HPDE6-E6E7 (cell line): ENCODE measurements around the gene LSP1.

Experiments
- DNase-seq: peaks from one replicate; pipeline ENCODE4 v3.0.0; 2011; ENCODE audit warnings: missing footprints; ENCODE audit errors: extremely low spot score

The LSP1 gene

GRCh38 chr11:1848640-1849430 lies 4.0 kb upstream of the LSP1 start:
- no peak for DNase-seq

DNA sequence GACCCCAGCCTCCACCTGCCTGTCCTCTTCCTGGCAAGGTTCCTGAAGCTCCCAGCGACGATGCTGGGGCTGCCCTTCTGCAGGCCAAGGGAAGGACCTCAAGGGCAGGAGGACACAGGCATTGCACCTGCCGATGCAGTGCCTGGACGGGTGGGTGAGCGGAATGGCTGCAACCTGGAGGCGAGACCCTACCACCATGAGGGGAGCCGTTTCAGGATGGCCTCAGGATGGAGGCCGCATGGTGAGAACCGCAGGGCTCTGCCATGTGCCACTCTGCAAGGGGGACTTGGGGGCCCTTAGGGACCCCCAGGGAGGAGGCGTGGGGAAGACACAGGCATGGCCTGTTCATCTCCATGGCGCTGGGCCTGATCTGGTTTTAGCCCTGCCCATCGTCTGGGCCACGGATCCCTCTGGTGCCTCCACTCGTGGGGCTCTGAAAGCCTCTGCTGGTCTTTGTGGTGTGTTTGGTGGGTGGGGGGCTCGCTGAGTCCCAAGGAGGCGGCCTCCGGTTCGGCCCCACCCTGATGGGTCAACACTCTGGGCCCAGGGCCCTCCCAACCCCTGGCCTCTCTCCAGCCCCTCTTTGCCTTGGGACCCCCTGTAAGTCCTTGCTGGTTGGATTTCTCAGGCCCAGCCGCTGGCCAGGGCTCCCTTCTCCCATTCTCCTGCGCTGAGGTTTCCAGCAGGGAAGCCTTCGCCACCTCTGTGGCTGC lies 1.3 kb upstream of the LSP1 start:
- no peak for DNase-seq

- no peak for DNase-seq
Observed at GRCh38 chr11:1852271-1852876, 510 bp upstream of the LSP1 start.

DNA sequence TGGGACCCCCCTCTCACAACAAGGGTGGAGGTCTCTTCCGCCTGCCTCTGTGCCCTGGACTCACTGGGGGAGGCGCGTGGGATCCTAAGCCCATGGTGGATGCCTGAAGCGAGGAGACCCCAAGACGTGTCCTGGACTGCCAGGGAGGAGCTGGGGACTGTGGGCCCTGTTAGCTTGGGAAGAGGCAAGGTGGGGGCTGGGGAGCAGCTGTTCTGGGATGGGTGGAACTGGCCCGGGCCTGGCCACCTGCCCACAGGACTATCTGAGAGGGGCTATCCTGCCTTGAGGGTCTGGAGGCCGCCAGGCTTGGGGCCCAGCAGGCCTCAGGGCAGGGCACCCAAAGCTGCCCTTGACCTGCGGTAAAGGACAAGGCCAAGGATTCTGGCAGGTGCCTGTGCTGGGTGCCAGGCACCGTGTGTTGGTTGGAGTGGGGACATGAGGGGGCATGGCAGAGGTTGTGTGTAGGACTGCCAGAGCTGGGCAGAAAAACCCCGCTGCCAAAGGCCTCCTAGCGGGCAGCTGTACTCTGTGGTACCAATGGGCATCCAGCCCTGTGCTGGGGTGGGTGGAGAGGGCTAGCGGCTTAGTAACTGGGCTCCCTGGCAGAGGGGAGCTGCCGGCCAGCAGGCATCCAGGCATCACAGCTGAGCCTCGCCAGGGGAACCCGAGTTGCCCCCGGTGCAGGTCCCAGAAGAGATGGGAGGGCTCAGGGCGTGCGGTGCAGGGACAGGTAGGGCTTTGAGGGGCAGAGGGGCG lies 670 bp downstream of the LSP1 start:
- DNase-seq: no peak

DNA sequence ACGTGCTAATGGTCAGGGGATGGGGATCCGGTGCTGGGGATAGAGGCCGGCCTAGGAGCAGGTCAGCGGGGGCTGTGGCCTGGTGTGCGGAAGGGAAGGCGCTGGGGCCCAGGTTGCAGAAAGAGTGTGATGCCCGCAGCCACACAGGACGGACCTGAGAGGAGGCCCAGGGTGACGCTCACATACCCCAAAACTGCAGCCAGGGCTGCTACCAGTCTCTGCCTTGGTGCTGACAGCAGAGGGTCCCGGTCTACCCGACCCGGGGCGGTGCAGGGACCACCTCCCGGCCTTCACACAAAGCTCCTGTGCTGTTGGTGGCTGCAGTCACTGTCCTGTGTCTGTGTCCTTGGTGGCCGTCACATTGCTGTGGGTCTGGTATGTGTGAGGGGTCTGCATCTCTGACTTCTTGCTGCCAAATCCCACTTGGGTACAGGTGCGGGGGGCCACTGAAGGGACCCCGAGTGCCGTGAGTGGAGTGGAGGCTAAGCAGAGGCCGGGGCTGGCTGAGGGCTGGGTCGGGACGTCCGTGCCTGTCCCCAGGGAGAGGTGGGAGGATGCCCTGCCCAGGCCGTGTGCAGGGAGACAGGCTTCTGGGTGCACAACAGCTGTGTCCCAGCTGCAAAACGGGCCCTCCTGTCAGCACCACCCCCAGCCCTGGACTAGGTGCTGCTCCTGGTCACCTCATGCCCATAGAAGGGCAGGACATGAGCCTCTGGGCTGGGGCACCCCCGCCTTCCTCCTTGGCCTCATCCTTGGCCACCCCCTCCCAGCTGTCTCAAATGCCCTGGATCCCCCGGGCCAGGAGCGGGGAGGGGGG lies 1.5 kb downstream of the LSP1 start:
- DNase-seq: no peak

GRCh38 chr11:1854949-1855885 lies 2.3 kb downstream of the LSP1 start:
- DNase-seq: no peak

DNA sequence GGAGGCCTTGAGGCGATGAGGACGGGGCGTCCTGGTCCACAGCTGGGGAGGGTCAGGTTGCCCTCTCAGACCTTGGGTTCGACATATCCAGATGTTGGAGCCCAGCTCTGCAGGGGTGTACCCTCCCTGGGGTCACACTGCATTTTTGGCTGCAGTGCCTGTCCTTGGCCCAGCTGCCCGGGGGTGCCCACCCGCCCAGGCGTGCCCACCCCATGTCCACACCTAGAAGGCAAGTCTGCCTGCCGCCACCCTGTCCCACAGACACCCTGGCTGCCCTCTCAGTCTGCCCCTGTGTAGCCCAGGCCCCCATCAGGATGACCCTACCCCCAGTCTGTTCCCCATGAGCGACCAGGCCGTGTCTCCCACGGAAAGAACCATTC lies 3.0 kb downstream of the LSP1 start:
- DNase-seq: no peak

GRCh38 chr11:1856306-1857005 lies 3.6 kb downstream of the LSP1 start:
- DNase-seq: no peak

DNA sequence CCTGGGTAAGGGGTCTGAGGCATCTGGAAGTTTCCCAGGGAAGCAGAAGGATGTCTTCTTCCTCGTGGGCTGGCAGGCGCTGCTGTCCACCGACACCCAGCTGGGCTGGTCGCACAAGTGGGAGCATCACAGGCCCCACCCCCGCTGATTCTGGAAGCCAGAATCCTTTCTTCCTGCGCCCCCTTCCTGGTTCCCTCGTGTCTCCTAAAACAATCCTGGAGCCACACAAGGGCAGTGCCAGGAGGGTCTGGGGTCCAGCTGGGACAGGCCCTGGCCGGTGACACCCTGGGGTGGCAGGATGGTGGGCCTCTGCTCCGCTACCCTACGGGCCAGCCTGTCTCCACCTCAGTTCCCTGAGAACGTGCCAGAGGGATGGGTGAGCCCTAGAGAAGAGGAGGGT lies 4.2 kb downstream of the LSP1 start:
- no peak for DNase-seq

- DNase-seq: no peak
Observed at GRCh38 chr11:1858154-1858553, 5.3 kb downstream of the LSP1 start.

DNA sequence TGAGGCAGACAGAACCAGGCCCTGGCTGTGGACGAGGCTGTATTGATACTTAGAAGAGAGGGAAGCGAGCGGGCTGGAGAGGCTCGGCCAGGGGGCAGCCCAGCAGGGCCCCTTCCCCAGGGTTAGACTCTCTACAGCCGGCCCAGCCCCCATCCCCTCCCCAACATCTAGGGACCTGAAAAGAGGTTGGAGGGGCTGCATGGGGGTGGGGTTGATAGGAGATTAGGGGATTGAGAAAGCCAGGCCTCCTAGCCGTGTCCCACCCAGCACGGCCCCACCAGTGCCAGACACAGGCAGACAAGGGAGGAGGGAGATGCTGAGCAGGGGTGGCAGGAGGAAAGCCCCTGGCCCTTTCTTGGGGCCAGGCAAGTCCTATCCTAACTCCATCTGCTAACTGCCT lies 5.7 kb downstream of the LSP1 start:
- no peak for DNase-seq

DNA sequence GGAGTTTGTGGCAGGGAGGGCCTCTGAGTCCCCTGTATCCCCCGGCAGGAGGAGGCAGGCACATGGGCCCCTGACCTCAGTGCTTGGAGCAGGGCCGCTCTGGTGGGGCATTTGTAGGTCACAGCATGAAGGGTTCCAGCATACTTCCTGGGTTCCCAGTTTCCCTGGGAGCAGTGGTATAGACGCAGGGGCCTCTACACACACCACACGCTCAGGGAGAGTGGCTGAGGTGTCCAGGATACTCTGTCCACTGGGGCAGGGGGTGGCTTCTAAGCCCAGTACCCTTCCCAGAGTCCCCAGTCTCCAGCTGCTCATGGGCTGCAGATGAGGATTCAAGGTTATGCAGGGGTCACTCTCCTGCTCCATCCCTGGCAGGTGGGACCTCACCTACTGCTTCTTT lies 6.1 kb downstream of the LSP1 start:
- DNase-seq: no peak

DNA sequence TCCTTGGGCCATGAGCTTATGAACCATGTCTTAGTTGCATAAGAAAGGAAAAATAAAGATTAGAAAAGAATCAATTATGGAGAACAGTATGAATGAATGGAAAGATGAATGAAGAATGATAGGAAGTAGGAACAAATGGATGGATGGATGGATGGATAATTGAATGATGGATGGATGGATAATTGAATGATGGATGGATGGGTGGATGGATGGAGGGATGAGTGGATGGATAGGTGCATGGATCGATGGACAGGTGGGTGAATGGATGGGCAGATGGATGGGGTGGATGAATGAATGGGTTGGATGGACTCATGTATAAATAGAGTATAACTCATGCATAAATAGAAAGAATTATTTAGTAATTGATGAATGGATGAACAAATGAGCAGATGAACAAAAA lies 7.2 kb downstream of the LSP1 start:
- DNase-seq: no peak

DNA sequence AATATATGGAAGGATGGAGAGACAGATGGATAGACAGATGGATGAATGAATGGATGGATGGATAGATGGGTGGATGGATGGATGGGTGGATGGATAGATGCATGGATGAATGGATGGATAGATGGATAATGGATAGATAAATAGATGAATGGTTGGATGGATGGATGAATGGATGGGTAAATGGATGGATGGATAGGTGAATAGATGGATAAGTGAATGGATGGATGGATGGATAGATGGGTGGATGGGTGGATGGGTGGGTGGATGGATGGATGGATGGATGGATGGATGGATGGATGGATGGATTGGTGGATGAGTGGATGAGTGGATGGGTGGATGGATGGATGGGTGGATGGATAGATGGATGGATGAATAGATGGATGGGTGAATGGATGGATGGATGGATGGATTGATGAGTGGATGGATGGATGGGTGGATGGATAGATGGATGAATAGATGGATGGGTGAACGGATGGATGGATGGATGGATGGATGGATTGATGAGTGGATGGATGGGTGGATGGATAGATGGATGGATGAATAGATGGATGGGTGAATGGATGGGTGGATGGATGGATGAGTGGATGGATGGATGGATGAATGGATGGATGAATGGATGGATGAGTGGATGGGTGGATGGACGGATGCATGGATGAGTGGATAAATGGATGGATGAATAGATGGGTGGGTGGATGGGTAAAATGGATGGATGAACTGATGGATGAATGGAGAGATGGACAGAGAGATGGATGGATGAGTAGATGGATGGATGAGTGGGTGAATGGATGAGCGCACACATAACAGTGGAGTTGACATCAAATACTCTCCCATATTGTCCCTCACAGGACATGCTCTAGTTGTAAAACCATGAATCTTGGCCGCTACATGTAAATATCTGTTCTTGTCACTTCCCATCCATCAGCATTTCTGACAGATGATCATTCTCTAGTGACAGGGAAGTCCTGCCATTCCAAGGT lies 8.8 kb downstream of the LSP1 start:
- DNase-seq: no peak

GRCh38 chr11:1862588-1863351 lies 9.9 kb downstream of the LSP1 start:
- peak; percentile 59 for DNase-seq

DNA sequence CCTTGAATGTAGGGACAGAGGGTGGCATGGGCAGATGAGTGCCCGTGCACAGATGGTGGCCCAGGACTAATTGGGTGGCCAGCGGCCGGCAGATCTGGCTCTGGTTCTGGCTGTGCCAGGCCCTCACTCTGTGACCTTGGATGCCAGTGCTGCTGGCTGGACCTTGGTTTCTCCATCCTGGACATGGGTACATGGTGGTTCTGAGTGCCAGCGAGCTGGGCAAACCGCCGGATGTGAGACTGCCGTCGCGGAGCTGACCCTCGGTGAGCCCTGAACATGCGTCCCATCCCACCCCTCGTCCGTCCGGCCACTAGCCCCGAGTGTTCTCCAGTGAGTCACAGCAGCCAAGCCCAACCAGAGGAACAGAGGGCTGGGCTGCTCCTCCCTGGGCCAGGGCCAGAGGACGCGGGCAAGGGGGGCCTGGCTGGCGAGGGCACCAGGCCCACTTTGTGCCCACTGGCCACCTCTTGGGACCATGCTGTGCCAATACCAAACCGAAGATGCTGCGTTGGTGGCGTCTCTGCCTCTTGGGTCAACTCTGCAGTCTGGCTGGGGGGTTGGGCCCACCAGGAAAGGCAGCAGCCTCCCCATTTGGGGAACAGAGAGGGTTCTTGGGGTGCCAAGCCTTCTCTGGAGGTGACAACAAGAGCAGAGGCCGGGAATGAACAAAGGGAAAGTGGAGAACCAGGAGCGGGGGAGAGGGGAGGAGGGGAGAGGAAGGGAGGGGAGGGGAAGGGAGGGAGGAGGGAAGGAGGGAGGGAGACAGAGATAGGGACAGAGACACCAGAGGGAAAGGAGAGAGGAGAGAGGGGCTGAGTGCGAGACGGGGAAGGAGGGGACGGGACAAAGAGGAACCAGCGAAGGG lies 10.7 kb downstream of the LSP1 start:
- peak; percentile 73 for DNase-seq

DNA sequence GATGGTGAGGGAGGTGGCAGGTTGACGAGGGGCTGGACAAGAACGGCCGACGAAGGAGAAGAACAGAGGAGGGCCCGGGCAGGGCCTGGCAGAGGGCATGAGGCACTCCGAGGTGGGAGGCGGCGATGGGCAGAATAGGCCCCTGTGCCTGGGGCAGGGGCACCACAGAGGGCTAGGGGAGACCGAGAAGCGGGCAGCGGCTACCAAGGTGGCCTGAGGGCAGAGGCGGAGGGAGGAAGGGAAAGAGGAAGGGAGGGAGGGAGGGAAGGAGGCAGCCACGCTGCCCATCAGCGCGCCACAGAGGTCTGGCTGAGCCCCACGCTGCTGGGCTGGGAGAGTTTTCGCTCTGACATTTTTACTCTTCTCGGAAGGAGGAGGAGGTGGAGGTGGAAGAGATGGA lies 11.3 kb downstream of the LSP1 start:
- no peak for DNase-seq
